GM18858 (cell line): Measurements from ENCODE around the gene TSHR.
"Not testable (repeated sequence)": the region's sequence is repeated elsewhere in the genome, so short reads cannot be mapped to it uniquely, and the experiment has no call there.

Experiments
- ATAC-seq: cut with Tn5 transposase; IDR thresholded peaks from one replicate; pipeline ENCODE4 v1.9.1; 2021; ENCODE audit not compliant: unreplicated experiment

The TSHR gene

DNA sequence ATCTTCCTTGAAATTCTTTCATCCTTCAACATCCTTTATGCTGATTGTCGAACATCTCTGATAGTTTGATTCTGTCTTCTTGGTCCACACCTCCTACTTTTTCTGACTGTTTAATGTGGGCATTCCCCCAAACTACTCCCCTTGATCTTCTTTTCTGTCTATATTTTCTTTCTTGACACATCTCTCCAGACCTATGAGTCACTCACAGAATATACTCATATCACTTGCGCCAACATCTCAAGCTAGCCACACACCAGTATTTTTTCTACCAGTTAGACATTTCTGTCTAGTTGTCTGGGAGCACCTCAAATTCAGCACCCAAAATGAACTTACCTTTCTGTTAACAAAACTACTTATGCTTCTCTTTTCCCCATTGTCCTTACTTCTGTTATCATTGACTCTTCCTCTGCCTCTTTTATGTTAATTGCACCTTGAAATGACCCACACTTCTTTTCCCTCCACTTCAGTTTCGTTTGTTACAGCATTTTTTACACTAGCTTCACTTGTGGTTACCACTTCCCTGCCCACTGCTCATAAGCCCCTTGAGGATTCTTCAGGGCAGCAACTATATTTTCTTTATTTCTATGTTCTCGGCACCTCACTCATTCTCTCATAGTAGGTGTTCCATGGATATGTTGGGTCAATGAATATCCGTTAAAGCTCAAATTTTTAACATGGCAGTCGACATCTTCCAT is 33.5 kb downstream of the TSHR start:
- peak; percentile 68 for ATAC-seq

DNA sequence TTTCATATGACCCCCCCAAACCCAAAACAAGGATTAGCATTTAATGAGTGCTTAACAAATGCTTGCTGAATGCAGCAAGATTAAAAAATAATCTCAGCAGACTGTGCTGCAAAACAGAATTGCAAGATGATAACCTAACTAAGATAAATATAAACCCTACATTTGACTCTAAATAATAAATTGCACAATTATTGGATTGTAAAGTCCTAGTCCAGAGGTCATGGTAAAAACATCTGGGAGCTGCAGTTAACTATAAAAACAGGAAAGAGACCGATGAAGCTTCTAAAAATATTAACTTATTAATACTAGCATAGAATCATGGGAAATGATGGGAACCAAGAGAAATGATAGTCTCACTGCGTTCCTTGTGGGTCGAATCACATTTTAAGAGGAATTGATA is 37.2 kb downstream of the TSHR start:
- no peak for ATAC-seq

DNA sequence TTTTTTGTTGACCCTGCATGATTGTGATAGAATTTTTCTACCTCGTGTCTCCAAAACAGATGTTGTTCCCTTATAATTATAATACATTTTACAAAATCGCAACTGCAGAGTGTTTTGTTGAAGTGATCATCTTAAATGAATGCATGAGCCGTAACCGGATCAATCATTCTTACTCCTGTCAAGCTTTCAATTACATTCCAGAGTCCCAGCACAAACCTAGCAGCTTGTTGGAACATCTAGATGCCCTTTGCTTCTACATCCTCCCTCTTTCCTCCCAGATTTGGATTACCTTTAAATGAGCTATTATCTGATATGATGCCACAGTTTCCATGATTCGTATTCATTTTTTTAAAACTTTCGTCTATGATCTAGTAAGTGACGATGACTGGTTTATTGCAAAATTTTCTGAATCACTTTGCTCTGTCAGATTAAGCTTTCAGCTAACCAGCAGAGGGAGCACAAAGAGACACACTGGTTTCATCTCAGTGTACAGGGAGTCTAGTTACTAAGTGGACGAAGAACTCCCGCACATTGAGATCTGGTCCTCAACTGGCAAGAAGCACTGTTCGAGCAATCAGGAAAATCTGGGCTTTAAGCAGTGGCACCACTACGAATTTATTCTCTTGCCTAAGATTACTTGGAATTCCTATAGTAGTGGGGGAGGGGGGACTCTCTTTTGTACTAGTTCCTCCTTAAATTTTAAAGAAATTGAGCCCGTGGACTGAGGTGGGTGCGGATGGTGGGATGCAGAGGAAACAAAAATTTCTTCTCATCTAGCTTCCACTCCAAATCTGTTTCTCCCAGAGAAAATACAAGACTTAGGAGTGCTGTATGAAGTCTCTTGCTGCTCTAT is 40.9 kb downstream of the TSHR start:
- ATAC-seq = peak; percentile 85

DNA sequence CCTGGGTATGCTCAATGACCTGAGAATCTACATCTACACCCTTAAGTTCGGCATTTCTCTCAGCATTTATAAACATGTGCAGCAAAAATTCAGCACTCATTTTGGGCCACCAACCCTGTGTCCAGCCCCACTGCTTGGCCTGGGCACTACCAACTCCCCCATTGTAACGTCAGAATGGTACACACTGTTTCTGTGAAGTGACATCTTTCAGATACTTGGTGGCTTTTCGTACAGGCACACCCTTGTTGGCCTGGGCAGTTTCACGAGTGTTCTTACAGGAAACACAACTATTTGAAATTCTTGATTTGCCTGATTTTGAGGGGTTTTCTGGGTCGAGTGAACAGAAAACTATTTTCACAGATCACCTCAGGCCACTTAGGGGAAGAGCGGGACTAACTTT is 46.0 kb downstream of the TSHR start:
- ATAC-seq = no peak

DNA sequence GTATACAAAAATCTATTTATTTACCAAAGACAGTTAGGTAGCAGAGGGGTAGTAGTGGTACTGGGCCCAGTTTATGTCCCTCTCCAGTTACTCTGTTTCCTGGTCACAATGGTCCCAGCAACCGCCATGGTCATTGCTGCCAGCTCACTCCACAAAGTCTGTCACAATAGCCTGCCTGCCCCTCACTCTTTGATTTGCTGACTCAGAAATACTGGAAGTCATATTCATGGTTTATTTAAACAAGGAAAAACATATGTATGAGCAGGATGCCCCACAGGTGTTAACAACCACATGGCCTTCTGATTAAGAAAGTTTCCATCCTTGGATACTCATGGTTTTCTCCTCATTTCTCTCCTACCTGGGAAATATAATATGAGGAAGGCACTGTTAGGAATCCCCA is 49.2 kb downstream of the TSHR start:
- ATAC-seq = no peak

DNA sequence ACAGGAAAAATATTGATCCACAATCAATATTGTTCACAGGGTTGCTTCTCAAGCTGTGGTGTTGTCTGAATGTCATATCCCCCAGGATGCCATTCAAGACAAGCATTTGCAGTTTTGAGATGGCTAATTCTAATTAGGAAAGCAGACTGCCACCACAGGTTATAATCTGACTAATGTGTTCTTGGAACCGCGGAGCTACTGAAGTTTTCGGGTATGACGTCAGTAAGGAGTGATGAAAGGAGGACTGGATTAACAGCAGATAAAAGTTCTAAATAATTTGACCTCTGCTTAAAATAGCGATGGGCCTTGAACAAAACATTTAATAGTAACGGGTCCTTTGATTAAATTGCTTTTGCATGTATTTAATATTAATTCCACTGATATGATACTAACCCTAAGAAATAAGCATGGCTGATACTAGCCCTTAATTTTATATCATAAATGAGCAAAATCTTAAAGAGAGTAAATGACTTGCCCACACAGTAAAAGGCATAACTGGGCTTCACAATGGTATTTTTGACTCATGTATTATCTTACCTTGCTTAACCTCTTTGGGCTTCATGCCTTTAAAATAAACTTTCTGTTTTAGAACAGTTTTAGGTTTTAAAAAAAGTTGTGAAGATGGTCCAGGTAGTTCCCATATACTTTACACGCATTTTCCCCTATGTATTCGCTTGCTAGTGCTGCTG is 50.3 kb downstream of the TSHR start:
- ATAC-seq = no peak

DNA sequence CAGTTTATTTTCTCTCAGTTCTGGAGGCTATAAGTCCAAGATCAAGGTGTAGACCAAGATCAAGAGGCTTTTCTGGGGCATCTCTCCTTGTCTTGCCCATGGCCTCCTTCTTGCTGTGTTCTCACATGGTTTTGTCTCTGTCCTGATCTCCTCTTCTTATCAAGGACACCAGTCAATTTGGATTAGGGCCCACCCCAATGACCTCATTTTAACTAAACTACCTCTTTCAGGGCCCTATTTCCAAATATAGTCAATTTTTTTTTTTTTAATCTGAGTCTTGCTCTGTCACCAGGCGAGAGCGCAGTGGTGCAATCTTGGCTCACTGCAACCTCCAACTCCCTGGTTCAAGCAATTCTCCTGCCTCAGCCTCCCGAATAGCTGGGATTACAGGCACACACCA is 50.8 kb downstream of the TSHR start:
- ATAC-seq = no peak

DNA sequence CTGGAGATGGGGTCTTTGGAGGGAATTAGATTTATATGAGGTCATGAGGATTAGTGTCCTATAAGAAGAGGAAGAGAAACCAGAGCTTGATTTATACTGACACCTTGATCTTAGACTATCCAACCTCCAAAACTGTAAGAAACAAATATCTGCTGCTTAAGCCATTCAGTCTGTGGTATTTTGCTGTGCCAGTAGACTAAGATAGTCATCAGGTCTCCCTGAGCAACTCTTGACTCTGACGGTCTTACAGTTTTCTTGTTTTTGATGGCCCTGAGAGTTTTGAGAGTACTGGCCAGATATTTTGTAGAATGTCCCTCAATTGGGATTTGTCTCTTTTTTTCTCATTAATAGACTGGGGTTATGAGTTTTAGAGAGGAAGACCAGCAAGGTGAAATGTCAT is 51.7 kb downstream of the TSHR start:
- no peak for ATAC-seq

DNA sequence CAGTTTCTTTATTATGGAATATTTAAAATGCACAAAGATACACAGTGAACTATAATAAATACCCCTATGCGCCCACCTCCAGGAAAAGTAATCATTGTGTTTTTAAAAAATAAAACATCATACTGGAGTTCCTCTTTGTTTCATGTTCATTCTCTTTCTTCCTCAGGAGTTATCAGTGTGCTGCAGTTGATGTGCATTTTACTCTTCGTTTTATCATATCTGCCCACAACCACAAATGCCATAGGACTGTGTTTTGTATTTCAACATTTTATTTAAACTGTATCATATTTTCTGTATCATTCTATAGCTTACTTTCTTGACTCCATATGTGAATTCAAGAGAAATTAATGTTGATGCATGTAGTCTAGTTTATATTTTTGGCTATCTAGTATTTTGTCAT is 53.9 kb downstream of the TSHR start:
- ATAC-seq = no peak

DNA sequence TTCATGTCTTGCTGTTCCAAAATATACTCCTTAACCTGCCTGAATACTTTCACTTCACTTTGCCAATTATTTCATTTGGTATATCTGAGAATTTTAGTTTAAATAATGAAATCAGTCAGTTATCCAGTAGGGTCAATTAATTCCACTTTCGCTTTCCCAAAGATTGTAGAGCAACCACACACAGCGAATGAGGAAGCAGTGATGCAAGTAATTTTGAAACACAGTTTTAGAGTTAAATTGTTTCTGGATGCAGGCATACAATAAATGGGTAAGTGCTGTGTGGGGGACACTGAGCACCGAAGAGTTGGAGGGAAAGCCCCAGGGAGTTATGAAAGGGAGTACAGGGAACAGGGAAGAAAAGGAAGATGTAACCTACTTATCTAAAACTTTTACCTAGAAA is 62.8 kb downstream of the TSHR start:
- ATAC-seq = no peak

DNA sequence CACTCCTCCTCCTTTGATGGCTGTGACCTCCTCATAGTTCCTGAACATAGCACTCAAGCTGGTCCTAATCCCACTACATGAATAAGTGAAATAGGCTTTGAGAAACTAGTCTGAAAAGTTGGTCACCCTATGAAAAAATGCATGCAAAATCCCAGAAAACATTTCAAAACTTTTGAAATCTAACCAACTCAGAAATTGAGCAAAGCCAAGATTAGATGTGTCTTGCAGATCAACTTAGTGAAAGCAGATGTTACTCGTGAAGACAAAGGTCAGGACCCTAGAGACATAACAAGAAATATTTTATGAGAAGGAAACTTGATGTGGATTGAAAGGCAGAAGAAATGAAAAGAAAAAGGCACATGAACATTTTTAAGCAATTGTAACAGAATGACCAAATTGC is 63.3 kb downstream of the TSHR start:
- no peak for ATAC-seq

DNA sequence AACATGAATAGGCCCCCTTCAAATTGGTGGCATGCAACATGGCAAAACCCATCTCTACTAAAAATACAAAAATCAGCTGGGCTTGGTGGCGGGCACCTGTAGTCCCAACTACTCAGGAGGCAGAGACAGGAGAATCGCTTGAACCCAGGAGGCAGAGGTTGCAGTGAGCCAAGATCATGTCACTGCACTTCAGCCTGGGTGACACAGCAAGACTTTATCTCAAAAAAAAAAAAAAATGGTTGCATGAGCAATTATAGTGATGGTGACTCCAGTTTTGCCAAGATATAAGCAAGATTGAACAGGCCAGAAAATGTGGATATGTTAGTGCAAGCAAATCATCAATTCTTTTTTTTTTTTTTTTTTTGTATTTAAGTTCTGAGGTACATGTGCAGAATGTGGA is 63.7 kb downstream of the TSHR start:
- not testable (repeated sequence) for ATAC-seq

DNA sequence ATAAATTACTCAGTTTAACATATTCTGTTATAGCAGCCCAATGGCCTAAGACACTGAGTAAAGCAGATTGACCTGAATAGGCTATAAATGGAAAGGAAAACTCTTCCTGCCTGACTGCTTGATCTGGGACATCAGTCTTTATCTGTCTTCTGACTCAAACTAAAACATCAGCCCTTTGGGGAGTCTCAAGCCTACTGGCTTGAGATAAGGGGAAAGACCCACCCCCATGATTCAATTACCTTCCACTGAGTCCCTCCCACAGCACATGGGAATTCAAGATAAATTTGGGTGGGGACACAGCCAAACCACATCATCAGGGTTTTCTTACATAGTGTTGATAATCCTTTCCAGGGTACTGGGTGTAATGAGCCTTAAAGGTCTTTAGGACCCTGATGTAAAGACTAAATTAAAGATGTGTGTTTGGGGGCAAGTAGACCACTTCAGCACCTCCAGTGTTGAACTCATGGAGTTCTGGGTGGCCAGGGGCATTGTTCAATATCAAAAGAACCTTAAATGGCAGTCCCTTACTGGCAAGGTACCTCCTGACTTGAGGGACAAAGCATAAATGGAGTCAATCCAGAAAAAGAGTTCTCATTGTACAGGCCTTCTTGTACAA is 67.8 kb downstream of the TSHR start:
- ATAC-seq = no peak

DNA sequence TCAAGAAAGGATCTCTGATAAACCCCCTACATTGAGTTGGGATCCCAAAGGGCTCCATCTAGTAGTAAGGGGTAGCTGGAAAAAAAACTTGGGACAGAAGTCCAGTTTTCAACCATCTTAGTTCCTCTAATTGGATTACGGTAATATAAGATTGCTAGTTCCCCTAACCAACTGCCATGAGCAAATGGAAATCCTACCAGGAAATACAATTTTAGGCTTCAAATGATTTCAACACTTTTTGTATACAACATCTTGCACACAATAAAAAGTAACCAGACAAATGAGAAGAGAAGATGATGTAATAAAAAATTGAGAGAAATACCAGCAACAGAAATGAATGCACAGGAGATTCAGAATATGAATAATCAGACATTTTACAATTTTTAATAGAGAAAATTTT is 73.0 kb downstream of the TSHR start:
- ATAC-seq = no peak

DNA sequence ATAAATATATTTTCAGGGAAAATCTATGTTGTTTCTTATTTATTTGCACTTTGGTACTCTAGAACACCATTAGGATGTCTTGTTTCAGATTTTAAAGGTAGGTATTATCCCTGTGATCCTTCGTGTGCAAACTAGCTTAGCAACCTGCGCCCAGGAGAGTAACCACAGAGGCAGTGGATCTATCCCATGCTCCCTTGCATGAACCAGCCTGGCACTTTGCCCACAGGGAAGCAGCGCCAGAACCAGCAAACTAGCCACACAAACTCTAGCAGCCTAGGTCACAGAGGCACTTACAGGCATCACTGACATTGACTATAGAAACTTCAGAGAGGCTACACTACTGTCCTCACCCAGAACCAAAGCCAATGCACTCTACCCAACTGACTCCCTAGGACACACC is 76.1 kb downstream of the TSHR start:
- no peak for ATAC-seq

DNA sequence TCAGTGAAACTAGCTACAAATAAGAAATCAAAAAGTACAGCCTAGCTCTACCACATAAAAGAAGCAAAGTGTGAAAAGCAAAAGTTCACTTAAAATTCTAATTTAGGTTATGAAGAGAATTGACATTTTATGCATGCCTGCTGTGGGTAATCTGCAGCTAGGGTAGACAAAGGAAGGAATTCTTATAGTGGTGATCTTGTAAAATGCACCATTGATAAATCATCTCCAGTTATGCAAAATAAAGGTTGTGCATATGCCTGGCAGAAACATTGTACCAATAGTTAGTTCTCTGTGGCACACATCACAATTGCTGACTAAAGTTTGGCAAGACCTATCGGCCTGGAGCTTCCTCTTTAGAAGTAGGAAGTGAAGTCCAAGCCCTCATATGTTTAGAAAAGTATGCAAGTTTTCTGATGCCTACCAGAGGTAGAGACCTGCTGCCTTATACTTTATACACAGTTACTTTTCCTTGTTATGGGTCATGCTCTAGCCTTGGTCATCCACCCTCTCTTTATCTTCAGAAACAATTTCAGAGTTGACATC is 78.3 kb downstream of the TSHR start:
- no peak for ATAC-seq

DNA sequence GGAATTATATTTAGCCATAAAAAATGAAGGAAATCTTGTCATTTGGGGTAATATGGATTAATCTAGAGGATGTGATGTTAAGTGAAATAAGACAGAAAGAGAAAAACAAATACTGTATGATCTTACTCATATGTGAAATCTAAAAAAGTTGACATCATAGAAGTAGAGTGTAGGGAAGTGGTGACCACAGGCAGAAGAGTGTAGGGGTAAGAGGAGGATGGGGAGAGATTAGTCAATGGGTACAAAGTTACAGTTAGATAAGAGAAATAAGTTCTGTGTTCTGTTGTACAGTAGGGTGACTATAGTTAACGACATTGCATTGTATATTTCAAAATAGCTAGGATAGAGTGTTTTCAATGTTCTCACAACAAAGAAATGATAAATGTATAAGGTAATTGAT is 87.0 kb downstream of the TSHR start:
- no peak for ATAC-seq

DNA sequence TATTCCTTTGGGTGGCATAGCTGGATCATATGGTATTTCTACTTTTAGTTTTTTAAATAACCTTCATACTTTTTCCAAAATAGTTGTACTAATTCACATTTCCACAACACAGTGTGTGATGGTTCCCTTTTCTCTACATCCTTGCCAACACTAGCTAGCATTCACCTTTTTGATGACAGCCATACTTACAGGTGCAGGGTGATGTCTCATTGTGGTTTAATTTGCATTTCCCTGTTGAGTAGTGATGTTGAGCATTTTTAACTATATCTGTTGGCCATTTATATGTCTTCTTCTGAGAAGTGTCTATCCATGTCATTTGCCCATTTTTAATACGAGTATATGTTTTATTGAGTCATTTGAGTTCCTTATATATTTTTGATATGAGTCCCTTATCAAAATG is 96.1 kb downstream of the TSHR start:
- ATAC-seq = no peak

DNA sequence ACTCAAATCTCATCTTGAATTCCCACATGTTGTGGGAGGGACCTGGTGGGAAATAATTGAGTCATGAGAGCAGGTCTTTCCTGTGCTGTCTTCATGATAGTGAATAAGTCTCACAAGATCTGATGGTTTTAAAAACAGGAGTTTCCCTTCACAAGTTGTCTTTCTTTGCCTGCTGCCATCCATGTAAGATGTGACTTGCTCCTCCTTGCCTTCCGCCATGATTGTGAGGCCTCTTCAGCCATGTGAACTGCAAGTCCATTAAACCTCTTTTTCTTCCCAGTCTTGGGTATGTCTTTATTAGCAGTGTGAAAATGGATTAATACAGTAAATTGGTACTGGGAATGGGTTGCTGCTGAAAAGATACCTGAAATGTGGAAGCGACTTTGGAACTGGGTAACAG is 98.6 kb downstream of the TSHR start:
- not testable (repeated sequence) for ATAC-seq

DNA sequence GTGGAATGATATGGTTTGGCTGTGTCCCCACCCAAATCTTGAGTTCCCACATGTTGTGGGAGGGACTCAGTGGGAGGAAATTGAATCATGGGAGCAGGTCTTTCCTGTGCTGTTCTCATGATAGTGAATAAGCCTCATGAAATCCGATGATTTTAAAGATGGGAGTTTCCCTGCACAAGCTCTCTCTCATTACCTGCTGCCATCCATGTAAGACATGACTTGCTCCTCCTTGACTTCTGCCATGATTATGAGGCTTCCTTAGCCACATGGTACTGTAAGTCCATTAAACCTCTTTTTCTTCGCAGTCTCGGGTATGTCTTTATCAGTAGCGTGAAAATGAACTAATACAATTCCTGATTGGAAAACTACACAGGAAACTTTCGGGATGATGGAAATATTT is 100.5 kb downstream of the TSHR start:
- no peak for ATAC-seq

DNA sequence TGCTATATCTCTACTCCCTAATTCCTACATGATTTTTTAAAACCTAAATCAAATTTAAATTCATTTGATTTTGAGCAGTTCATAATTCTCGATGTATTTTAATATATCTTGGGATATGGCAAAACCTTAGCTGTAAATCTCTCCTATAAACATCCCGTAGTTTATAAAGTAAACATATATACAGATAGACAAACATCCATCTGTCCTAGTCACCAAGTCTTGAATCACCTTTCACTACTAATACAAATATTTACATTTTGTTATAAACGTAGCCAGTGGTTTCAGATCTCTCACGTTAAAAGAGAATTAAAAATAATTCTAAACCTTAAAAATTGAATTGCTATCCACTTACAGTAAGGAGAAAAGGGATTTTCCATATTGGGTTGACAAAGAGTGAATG is 107.0 kb downstream of the TSHR start:
- ATAC-seq = no peak
